Stimulated activated CD8-positive, alpha-beta memory T cell treated with anti-CD3 and anti-CD28 coated beads, Interleukin-7, amount 100 ng/mL, for 48 hours (primary cell): ENCODE data around the gene CAPN8.

Experiments used
- DNase-seq, 2 donors: peaks; one replicate each; pipeline ENCODE4 v3.0.0-alpha.2; 2020; ENCODE audit warnings: low read depth in 1 of 2; ENCODE audit errors: extremely low read depth in 1 of 2

Gene CAPN8

GRCh38 chr1:223620297-223620897, 45.1 kb downstream of the CAPN8 start:
- DNase-seq, result no peak

GRCh38 chr1:223618680-223619079, 46.8 kb downstream of the CAPN8 start:
- no peak for DNase-seq

- no peak for DNase-seq
Measured at GRCh38 chr1:223617323-223618070, 48.0 kb downstream of the CAPN8 start.

- DNase-seq, result no peak
Measured at GRCh38 chr1:223616586-223616985, 48.9 kb downstream of the CAPN8 start.

GRCh38 chr1:223611936-223612335, 53.6 kb downstream of the CAPN8 start:
- no peak for DNase-seq

- DNase-seq, result no peak
Measured at GRCh38 chr1:223609977-223610376, 55.5 kb downstream of the CAPN8 start.

- no peak for DNase-seq
Measured at GRCh38 chr1:223609066-223609465, 56.4 kb downstream of the CAPN8 start.

- no peak for DNase-seq
Measured at GRCh38 chr1:223558512-223558911, 107.0 kb downstream of the CAPN8 start.

GRCh38 chr1:223557130-223557475, 108.4 kb downstream of the CAPN8 start:
- no peak for DNase-seq

GRCh38 chr1:223556414-223557129, 108.9 kb downstream of the CAPN8 start:
- DNase-seq, result peak; percentile 25 to 40

- DNase-seq, result no peak
Measured at GRCh38 chr1:223553957-223554356, 111.5 kb downstream of the CAPN8 start.

GRCh38 chr1:223551610-223552009, 113.9 kb downstream of the CAPN8 start:
- DNase-seq, result no peak

GRCh38 chr1:223549740-223550139, 115.8 kb downstream of the CAPN8 start:
- DNase-seq, result no peak

GRCh38 chr1:223547316-223548114, 118.0 kb downstream of the CAPN8 start:
- no peak for DNase-seq

GRCh38 chr1:223545343-223545742, 120.2 kb downstream of the CAPN8 start:
- DNase-seq, result no peak

- DNase-seq, result no peak
Measured at GRCh38 chr1:223543560-223543959, 121.9 kb downstream of the CAPN8 start.

GRCh38 chr1:223542831-223543230, 122.7 kb downstream of the CAPN8 start:
- DNase-seq, result no peak

- DNase-seq, result no peak
Measured at GRCh38 chr1:223540485-223541106, 124.9 kb downstream of the CAPN8 start.

GRCh38 chr1:223539750-223540149, 125.8 kb downstream of the CAPN8 start:
- no peak for DNase-seq

- no peak for DNase-seq
Measured at GRCh38 chr1:223538981-223539380, 126.5 kb downstream of the CAPN8 start.

GRCh38 chr1:223535319-223535718, 130.2 kb downstream of the CAPN8 start:
- DNase-seq, result no peak
